Measurements from ENCODE around the gene TRPV5. TPM values are rescaled to one million over a fixed set of nuclear protein-coding genes. Genes with fewer than 3 reads are reported as not detected.

The TRPV5 gene
- total and polyA plus RNA-seq, 2 of the 8 experiments (the other 6 are each of a cell fraction or from before 2014, with no cell fraction given): 0.03 TPM; not detected in 1

GRCh38 chr7:142960955-142961512 is 27.5 kb upstream of the TRPV5 start (continued):
- peak; percentile 41 to 55; a peak in 3 of 4 replicates for TF ChIP-seq RAD21 (IDR thresholded peaks at IDR 0.05 in 1 of 2, conservative IDR thresholded peaks at IDR 0.05 in 1 of 2; ENCODE audit: low read depth in 2 of 2, low read length in 2 of 2)
- TF ChIP-seq KDM1A (IDR thresholded peaks at IDR 0.05; ENCODE audit: borderline replicate concordance, low read length): no peak
- no peak for TF ChIP-seq MAFK (IDR thresholded peaks at IDR 0.05; ENCODE audit: low read depth, low read length)
- no peak for TF ChIP-seq ZNF274 (IDR thresholded peaks at IDR 0.05; ENCODE audit: borderline replicate concordance, extremely low read depth, low read length)

Measured in H1 (cell line).